GM12878 (cell line): ENCODE measurements around the gene TMPRSS11A. TPM values are rescaled to one million over a fixed set of nuclear protein-coding genes. Genes with fewer than 3 reads are reported as not detected.

Source experiments
- ATAC-seq: fragments of 200-7000 bp; cut with Tn5 transposase; 3 replicates; pipeline ENCODE4 v1.9.1; 2020; ENCODE audit warnings: mild to moderate bottlenecking, moderate library complexity
- BruUV-seq: library from RNA; stranded (reverse); fragments of 400-500 nt; replicated peaks from 2 replicates; lab custom pipeline; 2021; lab: Mats Ljungman, UMichigan
- CTCF ChIA-PET: fragments of 300-600 bp; sonication (Branson Sonifier 250); formaldehyde crosslinking; extraction: SDS; loops from one replicate; lab custom pipeline; 2021; ENCODE audit warnings: inconsistent platforms; lab: Yijun Ruan, JAX
- POLR2A ChIA-PET: fragments of 350-600 bp; formaldehyde crosslinking; extraction: SDS; loops from one replicate; lab custom pipeline; 2021; ENCODE audit warnings: inconsistent platforms; lab: Charles Lee
- RAD21 ChIA-PET: fragments of 300-600 bp; sonication (Branson Sonifier 250); formaldehyde crosslinking; loops from one replicate; lab custom pipeline; 2023; ENCODE audit warnings: antibody characterized with exemption; ENCODE audit not compliant: unreplicated experiment; lab: Charles Lee
- SMC1A ChIA-PET: fragments of 300-600 bp; sonication (Branson Sonifier 250); formaldehyde crosslinking; loops from one replicate; lab custom pipeline; 2023; ENCODE audit not compliant: unreplicated experiment, uncharacterized antibody; lab: Charles Lee
- DNase-seq: peaks from one replicate; pipeline ENCODE4 v3.0.0-alpha.2; 2011; ENCODE audit warnings: low read depth, low spot score
- FAIRE-seq: peaks from 3 replicates; lab custom pipeline; 2011; peaks lifted over from hg19 to GRCh38; lab: Jason Lieb, UNC
- H2AFZ ChIP-seq: 2 replicates; pipeline ENCODE4 v1.6.0; 2011; ENCODE audit warnings: low read depth, low read length, control low read depth; ENCODE audit not compliant: control insufficient read depth
- H3K27ac ChIP-seq: 2 replicates; pipeline ENCODE4 v1.5.1; 2011; ENCODE audit warnings: control low read depth; ENCODE audit not compliant: control insufficient read depth, insufficient read depth
- H3K27me3 ChIP-seq, 2 experiments: replicated peaks in 1 of 2; 2 replicates each; pipeline versions ENCODE4 v1.6.0 to v1.6.1; 2011; ENCODE audit warnings: low read length in 1 of 2; ENCODE audit not compliant: control insufficient read depth in 2 of 2, insufficient read depth in 2 of 2
- H3K36me3 ChIP-seq, 2 experiments: 2 replicates each; pipeline ENCODE4 v1.5.1; 2011; ENCODE audit warnings: low read length in 1 of 2; ENCODE audit not compliant: control insufficient read depth in 2 of 2, insufficient read depth in 2 of 2
- H3K4me1 ChIP-seq: 2 replicates; pipeline ENCODE4 v1.6.1; 2011; ENCODE audit warnings: mild to moderate bottlenecking, low read length, moderate library complexity, mixed read lengths; ENCODE audit not compliant: control insufficient read depth, insufficient read depth
- H3K4me2 ChIP-seq: 2 replicates; pipeline ENCODE4 v1.6.0; 2011; ENCODE audit warnings: control low read depth; ENCODE audit not compliant: control insufficient read depth, insufficient read depth
- H3K4me3 ChIP-seq: fragments of 200-600 bp; sonication (generic); 2 replicates; pipeline ENCODE4 v1.5.1; 2016
- H3K79me2 ChIP-seq: 2 replicates; pipeline ENCODE4 v1.6.0; 2011; ENCODE audit warnings: low read length; ENCODE audit not compliant: control insufficient read depth, insufficient read depth
- H3K9ac ChIP-seq: 2 replicates; pipeline ENCODE4 v1.8.0; 2011; ENCODE audit warnings: low read length, control low read depth, mixed read lengths; ENCODE audit not compliant: control insufficient read depth, insufficient read depth
- H3K9me3 ChIP-seq: replicated peaks from 3 replicates; pipeline ENCODE4 v1.5.1; 2011; ENCODE audit warnings: mild to moderate bottlenecking, low read length; ENCODE audit not compliant: control insufficient read depth, insufficient read depth
- H4K20me1 ChIP-seq: 2 replicates; pipeline ENCODE4 v1.6.0; 2011; ENCODE audit not compliant: control insufficient read depth, insufficient read depth
- BRCA1 ChIP-seq: IDR thresholded peaks from 2 replicates; pipeline ENCODE4 v1.6.1; 2011; ENCODE audit warnings: low read depth, low read length, improper control_type of control experiment
- CREB1 ChIP-seq: IDR thresholded peaks from 2 replicates; pipeline ENCODE4 v1.6.1; 2012; ENCODE audit warnings: low read depth, mild to moderate bottlenecking, inconsistent platforms
- IKZF1 ChIP-seq: fragments of 450-650 bp; conservative IDR thresholded peaks from 2 replicates; pipeline ENCODE4 v1.6.1; 2017; ENCODE audit warnings: antibody characterized with exemption, mild to moderate bottlenecking
- IRF4 ChIP-seq: IDR thresholded peaks from 2 replicates; pipeline ENCODE4 v1.6.1; 2011; ENCODE audit warnings: low read depth, low read length
- KLF5 ChIP-seq: fragments of 450-650 bp; IDR thresholded peaks from 2 replicates; pipeline ENCODE4 v1.6.1; 2014; ENCODE audit warnings: mild to moderate bottlenecking; ENCODE audit not compliant: partially characterized antibody
- NFIC ChIP-seq: IDR thresholded peaks from 2 replicates; pipeline ENCODE4 v1.6.1; 2012; ENCODE audit warnings: low read depth, mild to moderate bottlenecking, inconsistent platforms, low read length, moderate library complexity
- NFYA ChIP-seq: IDR thresholded peaks from 2 replicates; pipeline ENCODE4 v1.6.1; 2011; ENCODE audit warnings: low read depth, mild to moderate bottlenecking, low read length, improper control_type of control experiment, borderline replicate concordance
- PAX5 ChIP-seq: IDR thresholded peaks from 2 replicates; pipeline ENCODE4 v1.6.1; 2011; ENCODE audit warnings: low read depth, low read length, borderline replicate concordance
- PAX8 ChIP-seq: fragments of 450-650 bp; IDR thresholded peaks from 2 replicates; pipeline ENCODE4 v1.6.1; 2017; ENCODE audit warnings: mild to moderate bottlenecking, moderate library complexity
- PML ChIP-seq: IDR thresholded peaks from 2 replicates; pipeline ENCODE4 v1.6.1; 2012; ENCODE audit warnings: low read length, inconsistent platforms
- POU2F2 ChIP-seq: IDR thresholded peaks from 3 replicates; pipeline ENCODE4 v1.6.1; 2011; ENCODE audit warnings: low read depth, mild to moderate bottlenecking, low read length, borderline replicate concordance
- RELA ChIP-seq: fragments of 450-650 bp; IDR thresholded peaks from 2 replicates; pipeline ENCODE4 v1.8.0; 2014; ENCODE audit warnings: borderline replicate concordance; ENCODE audit not compliant: partially characterized antibody
- REST ChIP-seq: IDR thresholded peaks from 2 replicates; pipeline ENCODE4 v1.6.1; 2012; ENCODE audit warnings: mild to moderate bottlenecking, low read depth, low read length
- ZBTB40 ChIP-seq: fragments of 450-650 bp; IDR thresholded peaks from 2 replicates; pipeline ENCODE4 v1.6.1; 2016; ENCODE audit warnings: mild to moderate bottlenecking, moderate library complexity, borderline replicate concordance
- ZNF687 ChIP-seq: fragments of 450-650 bp; IDR thresholded peaks from 2 replicates; pipeline ENCODE4 v1.6.1; 2017; ENCODE audit warnings: mild to moderate bottlenecking, moderate library complexity
- WGBS: methylation state at CpG from one replicate; pipeline ENCODE4 v1.1.6; 2016; ENCODE audit warnings: low lambda C conversion rate; ENCODE audit not compliant: insufficient replicate concordance, insufficient coverage; ENCODE audit errors: missing lambda C conversion rate; 5-methylcytosine and 5-hydroxymethylcytosine counted together
- in situ Hi-C: fragments of 300-500 bp; cut with MboI; formaldehyde crosslinking; loops from 9 replicates; pipeline ENCODE4 v1.14.3; 2018; ENCODE audit warnings: mixed read lengths
- intact Hi-C: fragments of 100-400 bp; cut with micrococcal nuclease; formaldehyde crosslinking; loops from one replicate; pipeline ENCODE4 v1.14.2; 2022; ENCODE audit not compliant: unreplicated experiment
- polyA plus RNA-seq, 11 experiments: library from polyadenylated mRNA; depleted of rRNA in 4 of 11; unstranded in 6 of 11; stranded (reverse) in 5 of 11; fragments of >200 nt; fragmentation: Nextera tagmentation in 4 of 11; fragmentation: Illumina TruSeq in 1 of 11; extraction: Ambion mirVana in 4 of 11; extraction: Trizol in 1 of 11; gene quantifications; 1 replicate in 1 of 11; 2 replicates in 10 of 11; pipeline versions ENCODE4 v1.2.1 to v1.2.3, GENCODE V29; 2011 to 2016; ENCODE audit warnings: inconsistent platforms in 2 of 11, missing spikeins in 2 of 11, low read depth in 1 of 11
- total RNA-seq, 4 experiments: library from RNA; depleted of rRNA in 3 of 4; stranded (reverse); fragments of >200 nt in 3 of 4; fragmentation: Illumina TruSeq in 1 of 4; extraction: Trizol in 1 of 4; gene quantifications; 2 replicates each; pipeline versions ENCODE4 v1.2.1 to v1.2.3, GENCODE V29; 2013 to 2021

Gene TMPRSS11A
- total and polyA plus RNA-seq, 10 of the 15 experiments (the other 5 are each of a cell fraction or from before 2014, with no cell fraction given), result 0.02 TPM; not detected in 9

GRCh38 chr4:67940506-67940905, 22.8 kb downstream of the TMPRSS11A start:
- no peaks in the 10 kb centered on the region for H3K79me2 ChIP-seq
- WGBS, result 21% methylated on average over 2 of the region's 2 CpGs
- H3K4me1 ChIP-seq, result no peaks in the 10 kb centered on the region
- ChIA-PET POLR2A (no interaction called here), SMC1A (no interaction called here), RAD21 (no interaction called here), CTCF (interaction anchor here (1.8 kb wide), 1 partner anchor 11 kb away, joined by 3 read pairs; no protein-coding TSS in a partner anchor)
- no peak overlapping the region for H3K27ac ChIP-seq
- no peak overlapping the region for H3K4me2 ChIP-seq
- in situ Hi-C loops (no loop called here), intact Hi-C loops (no loop called here)
- H2AFZ ChIP-seq, result no peak overlapping the region
- H3K9me3 ChIP-seq, result no peaks in the 10 kb centered on the region
- DNase-seq (no peak), ATAC-seq (no peak), FAIRE-seq (no peak)
- H3K27me3 ChIP-seq, result no peaks in the 10 kb centered on the region
- no peaks in the 10 kb centered on the region for H3K36me3 ChIP-seq
- no peaks in the 10 kb centered on the region for H4K20me1 ChIP-seq
- H3K4me3 ChIP-seq, result no peak overlapping the region
- BruUV-seq, result no TSS peak
- H3K9ac ChIP-seq, result no peak overlapping the region
- no peak for TF ChIP-seq CREB1
- TF ChIP-seq REST, result no peak
- TF ChIP-seq IRF4, result no peak
- no peak for TF ChIP-seq RELA
- no peak for TF ChIP-seq PAX5
- TF ChIP-seq NFYA, result no peak
- TF ChIP-seq BRCA1, result no peak
- TF ChIP-seq ZBTB40, result no peak
- no peak for TF ChIP-seq POU2F2
- TF ChIP-seq NFIC, result no peak
- no peak for TF ChIP-seq PAX8
- TF ChIP-seq ZNF687, result no peak
- TF ChIP-seq PML, result no peak
- TF ChIP-seq IKZF1, result no peak
- TF ChIP-seq KLF5, result no peak
